ENCODE results near the gene SENP8.

SENP8 gene

DNA sequence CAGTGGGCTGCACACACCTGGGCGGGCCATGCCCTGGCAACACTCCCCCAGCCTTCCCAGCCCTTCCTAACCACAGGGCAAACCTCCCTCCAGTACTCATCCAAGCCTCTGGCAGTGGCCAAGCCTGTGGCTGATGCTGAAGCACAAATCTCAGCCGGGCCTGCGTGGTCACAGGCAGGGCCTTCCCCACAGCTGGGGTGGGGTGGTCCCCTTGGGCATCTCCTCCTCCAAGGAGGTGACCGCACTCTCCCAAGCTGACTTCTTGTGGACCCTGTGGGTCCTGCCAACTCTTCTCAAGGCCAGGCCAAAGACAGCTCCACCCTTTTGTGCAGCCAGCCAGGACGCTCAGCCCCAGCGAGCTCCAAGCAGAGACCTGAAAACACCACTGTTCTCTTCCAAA is 58.0 kb downstream of the SENP8 start:
- DNase-seq, result no peak

DNA sequence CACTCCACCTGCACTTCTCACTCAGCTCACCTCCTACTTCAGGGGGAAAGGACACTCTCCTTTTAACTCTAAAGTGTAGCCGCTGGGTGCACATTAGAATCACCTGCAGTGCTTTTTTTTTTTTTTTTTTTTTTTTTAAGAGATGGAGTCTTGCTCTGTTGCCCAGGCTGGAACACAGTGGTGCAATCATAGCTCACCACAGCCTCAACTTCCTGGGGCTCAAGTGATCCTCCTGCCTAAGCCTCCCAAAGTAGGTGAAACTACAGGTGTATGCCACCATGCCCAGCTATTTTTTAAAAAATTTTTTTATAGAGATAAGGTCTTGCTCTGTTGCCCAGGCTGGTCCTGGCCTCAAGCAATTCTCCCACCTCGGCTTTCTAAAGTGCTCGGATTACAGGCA is 58.5 kb downstream of the SENP8 start:
- no peak for DNase-seq

DNA sequence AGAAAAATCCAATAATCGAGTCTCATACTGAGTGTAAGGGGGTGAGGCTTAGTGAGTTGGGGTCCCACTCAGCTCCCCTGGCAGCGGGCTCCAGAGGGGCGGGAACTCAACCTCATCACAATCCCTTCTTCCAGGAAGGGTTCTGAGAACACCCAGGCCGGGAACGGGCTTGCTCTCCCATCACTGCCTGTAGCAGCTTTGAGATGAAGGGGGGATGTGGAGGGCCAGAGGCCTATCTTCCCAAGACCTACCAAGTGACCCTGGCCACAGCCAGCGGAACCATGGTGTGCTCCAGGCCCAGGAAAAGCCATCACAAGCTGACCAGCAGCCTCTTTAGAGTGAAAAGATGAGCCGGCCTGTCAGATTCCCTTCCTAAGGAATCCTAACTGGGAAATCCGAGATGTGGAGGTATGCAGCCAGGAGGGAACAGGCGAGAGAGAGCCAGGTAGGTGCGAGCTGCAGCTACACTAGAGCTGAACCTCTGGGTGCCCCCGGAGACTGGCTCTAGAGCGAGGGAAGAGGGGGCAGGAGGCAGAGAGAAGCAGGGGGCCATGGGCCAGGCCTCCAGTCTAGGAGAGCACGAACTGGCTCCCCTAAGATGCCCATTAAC is 60.9 kb downstream of the SENP8 start:
- DNase-seq, result no peak

DNA sequence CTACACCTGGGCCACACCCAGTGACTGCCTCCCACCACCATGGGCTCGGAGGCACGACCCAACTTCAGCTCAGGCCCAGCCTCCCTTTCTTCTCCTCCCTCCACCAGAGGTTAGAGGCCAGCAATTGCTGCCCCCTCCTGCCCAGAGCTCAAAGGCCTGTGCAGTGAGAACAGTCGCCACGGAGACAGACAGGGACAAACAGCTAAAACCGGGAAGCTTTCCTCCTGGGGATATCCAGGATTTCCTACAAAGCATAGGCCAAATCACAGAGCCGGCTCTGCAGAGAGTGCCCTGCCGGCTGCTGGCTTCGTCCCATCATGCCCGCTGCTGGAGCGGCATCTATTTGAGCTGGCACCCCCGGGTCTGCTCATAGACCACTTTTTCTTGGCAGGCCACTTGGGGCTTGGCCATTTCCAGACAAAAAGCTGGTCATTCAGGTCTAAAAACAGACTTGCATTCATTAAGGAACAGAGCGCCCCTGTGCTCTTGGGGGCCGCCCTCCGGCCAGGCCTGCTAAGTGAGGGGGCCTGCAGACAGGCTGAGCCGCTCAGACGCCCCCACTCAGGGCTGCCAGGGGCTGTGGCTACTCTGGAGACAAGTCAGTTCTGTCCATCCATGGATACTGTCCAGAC is 61.9 kb downstream of the SENP8 start:
- DNase-seq, result no peak

DNA sequence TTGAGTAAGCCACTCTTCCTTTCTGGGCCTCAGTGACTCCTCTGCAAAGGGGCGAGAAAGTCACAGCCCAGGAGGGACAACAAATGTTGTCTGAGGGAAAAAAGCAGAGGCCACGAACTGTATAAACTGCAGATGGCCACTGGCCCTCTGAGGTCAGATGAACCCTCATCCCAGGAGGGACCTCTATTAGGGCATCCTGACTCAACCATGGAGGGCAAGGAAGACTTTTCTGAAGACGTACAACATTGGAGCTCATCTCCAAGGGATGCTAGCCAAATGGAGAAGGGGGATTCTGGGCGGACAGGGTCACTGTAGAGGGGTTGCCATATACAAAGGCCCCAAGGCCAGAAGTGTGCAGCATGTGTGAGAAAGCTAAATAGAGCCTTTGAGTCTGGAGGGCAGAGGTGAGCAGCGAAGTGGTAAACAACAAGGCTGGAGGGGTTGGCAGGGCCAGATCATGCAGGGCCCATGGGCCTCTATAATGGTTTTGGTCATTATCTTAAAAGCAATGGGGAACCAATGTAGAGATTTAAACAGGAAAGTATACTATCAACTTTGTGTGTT is 62.6 kb downstream of the SENP8 start:
- no peak for DNase-seq

DNA sequence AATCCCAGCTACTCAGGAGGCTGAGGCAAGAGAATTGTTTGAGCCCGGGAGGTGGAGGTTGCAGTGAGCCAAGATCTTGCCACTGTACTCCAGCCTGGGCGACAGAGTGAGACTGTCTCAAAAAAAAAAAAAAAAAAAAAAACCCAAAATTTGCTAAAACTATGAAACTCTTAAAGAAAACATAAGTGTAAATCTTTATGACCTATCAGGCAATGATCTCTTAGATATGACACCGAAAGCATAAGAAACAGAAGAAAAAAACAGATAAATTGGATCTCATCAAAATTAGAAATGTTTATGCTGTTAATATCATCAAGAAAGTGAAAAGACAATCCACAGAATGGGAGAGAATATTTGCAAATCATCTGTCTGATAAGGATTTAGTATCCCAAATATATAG is 64.0 kb downstream of the SENP8 start:
- no peak for DNase-seq

DNA sequence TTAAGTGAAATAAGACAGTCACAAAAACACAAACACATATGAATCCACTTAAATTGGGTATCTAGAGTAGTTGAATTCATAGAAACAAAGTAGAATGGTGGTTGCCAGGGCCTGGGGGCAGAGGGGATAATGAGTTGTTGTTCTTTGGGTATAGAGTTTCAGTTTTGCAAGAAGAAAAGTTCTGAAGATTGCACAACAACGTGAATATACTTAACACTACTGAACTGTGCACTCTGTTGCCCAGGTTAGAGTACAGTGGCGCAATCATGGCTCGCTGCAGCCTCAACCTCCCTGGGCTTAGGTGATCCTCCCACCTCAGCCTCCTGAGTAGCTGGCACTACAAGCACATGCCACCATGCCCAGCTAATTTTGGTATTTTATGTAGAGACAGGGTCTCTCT is 64.5 kb downstream of the SENP8 start:
- no peak for DNase-seq

DNA sequence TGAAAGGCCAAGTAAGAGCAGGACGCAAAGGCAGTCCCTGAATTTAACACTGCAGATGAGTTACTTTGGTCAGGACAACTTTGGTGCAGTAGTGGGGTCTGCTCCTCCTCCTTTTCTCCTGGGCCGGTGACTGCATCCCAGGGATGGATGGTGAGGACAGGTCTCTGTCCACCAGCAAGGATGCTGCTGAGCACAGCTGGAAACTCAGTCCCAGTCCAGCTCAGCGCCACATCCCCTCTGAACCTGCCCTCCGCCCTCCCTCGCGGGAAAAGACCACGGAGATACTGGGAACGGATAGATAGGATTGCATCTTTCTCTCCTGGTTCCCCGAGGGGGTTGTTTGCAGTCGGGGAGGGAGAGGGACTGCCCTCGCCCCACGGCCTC is 65.6 kb downstream of the SENP8 start:
- no peak for DNase-seq

DNA sequence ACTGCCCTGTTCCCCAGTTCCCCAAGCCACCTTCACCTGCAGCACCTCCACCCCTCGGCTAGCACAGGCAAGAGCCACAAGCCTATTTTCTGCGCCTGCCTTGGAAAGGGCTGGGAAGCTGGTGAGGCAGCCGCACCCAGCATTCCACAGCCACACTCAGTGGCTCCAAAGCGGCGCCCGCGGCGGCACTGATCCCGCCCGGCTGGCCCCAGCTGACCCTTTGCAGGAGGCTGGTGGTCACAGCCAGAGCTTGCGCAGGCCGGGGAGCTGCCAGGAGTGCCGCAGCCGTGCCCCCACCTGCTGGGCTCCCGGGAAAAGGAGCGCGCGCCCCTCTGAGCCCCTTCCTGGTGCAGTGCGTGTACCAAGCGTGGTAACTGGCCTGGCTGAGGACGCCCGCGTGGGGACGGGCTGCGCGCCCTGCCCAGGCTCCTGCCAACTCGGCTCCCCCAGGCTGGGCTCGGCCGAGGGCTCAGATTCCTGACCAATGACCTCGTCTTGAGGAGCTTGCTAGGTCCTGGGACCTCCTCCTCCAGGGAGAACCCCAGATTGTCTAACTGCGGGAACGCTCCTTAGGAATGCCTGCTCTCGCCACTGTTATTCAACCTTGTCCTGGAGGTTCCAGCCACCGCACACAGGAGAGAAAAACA is 66.1 kb downstream of the SENP8 start:
- DNase-seq, result no peak

DNA sequence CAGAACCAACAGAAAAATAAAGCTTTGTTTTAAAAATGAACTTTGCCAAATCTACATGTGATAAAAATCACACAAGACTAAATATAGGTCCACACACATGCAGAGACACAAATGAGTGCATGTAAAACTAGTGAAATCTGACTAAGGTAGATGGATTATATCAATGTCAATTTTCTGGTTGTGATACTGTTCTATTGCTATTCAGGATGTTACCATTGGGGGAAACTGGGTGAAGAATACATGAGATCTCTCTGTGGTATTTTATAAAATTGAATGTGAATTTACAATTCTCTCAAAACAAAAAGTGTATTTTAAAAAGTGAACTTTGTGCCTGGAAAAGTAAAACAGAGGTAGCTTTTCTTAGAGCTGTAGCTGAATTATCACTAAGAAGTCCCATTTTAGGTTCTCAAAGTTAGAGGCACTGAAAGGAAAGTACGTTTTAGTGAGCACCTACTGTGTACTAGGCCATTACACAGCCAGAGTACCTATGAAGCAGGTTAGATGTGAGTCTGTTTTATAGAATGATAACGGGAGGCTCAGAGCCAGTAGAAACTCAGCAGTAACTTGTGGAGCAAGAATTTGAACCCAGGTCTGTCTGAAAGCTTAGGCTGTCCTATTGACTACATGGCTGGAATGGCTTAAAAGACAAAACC is 71.2 kb downstream of the SENP8 start:
- no peak for DNase-seq

DNA sequence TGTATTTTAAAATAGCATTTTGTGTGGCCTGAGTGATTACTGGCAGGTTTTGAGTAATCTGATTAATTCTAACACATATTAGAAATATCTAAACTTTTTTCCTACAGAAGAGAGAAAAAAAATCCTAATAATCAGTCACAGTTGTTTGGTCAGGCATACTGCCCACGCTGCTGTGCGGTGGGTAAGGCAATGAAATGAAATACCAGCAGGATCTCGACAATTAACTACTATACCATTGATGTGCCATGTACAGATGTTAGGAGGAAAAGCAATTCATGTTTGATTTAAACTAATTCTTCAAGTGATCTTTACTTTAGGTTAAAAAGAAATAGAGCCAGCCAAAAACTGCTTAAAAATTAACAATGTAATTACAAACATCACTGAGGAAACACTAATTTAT is 74.2 kb downstream of the SENP8 start:
- no peak for DNase-seq

Data from activated gamma-delta T cell treated with Interleukin-2 at 50 U/mL for 16 hours (primary cell).